Heart left ventricle (tissue), 16 donors: ENCODE results near the gene COX8A. TPM values are rescaled to one million over a fixed set of nuclear protein-coding genes. Genes with fewer than 3 reads are reported as not detected.
A peak's percentile ranks its signal among the peaks of the same experiment; 100 is the strongest.
"Not testable (repeated sequence)": the region's sequence is repeated elsewhere in the genome, so short reads cannot be mapped to it uniquely, and the experiment has no call there.

Experiments
- ATAC-seq, 4 donors: fragments of 200-7000 bp; cut with Tn5 transposase; one replicate each; pipeline ENCODE4 v1.9.1; 2020 to 2022; ENCODE audit warnings: moderate library complexity in 4 of 4, mild to moderate bottlenecking in 3 of 4, moderate number of reproducible peaks in 1 of 4
- DNase-seq, 5 donors: peaks; one replicate each; pipeline ENCODE4 v3.0.0-alpha.2; 2020
- H3K27ac ChIP-seq, 12 donors: fragments of 200-600 bp; sonication (generic) in 4 of 12; one replicate each; pipeline versions ENCODE4 v1.5.0 to v1.8.0; 2016 to 2022; ENCODE audit warnings: mild to moderate bottlenecking in 2 of 12
- H3K27me3 ChIP-seq, 9 donors: fragments of 200-600 bp; sonication (generic) in 2 of 9; one replicate each; pipeline versions ENCODE4 v1.5.1 to v1.8.0; 2016 to 2022; ENCODE audit warnings: mild to moderate bottlenecking in 3 of 9
- H3K36me3 ChIP-seq, 9 donors: fragments of 200-600 bp; sonication (generic) in 2 of 9; one replicate each; pipeline versions ENCODE4 v1.5.0 to v1.8.0; 2018 to 2022; ENCODE audit warnings: mild to moderate bottlenecking in 2 of 9
- H3K4me1 ChIP-seq, 12 donors: fragments of 200-600 bp; sonication (generic) in 4 of 12; one replicate each; pipeline versions ENCODE4 v1.5.0 to v1.8.0; 2016 to 2022; ENCODE audit warnings: mild to moderate bottlenecking in 3 of 12
- H3K4me3 ChIP-seq, 12 donors: fragments of 200-600 bp; sonication (generic) in 4 of 12; one replicate each; pipeline versions ENCODE4 v1.5.0 to v1.8.0; 2017 to 2022; ENCODE audit warnings: mild to moderate bottlenecking in 9 of 12, moderate library complexity in 4 of 12
- H3K9me3 ChIP-seq, 12 donors: fragments of 200-600 bp; sonication (generic) in 4 of 12; one replicate each; pipeline versions ENCODE4 v1.5.0 to v1.8.0; 2016 to 2022; ENCODE audit warnings: mild to moderate bottlenecking in 1 of 12
- POLR2A ChIP-seq, 2 donors: fragments of 450-650 bp; IDR thresholded peaks; one replicate each; pipeline ENCODE4 v1.6.1; 2017; ENCODE audit warnings: antibody characterized with exemption in 2 of 2, mild to moderate bottlenecking in 2 of 2, moderate library complexity in 2 of 2
- WGBS, 4 donors: extraction: QIAGEN DNeasy Blood & Tissue Kit in 2 of 4; methylation state at CpG; one replicate each; pipeline versions ENCODE4 v1.1.5 to v1.1.7; 2013 to 2018; 5-methylcytosine and 5-hydroxymethylcytosine counted together
- intact Hi-C, 10 donors: fragments of 100-400 bp; cut with DNase I; formaldehyde crosslinking; loops; one replicate each; pipeline versions ENCODE4 v1.11.1 to v1.14.2; 2022
- polyA plus RNA-seq, 2 donors: library from polyadenylated mRNA; stranded (reverse); fragments of 200-250 nt; gene quantifications; one replicate each; pipeline ENCODE4 v1.2.3, GENCODE V29; 2013
- total RNA-seq, 9 donors: library from RNA; depleted of rRNA in 2 of 9; stranded (reverse); fragments of >200 nt in 2 of 9; fragmentation: NEBNext Ultra II Directional in 3 of 9; extraction: Animal tissue kit (Norgen Biotek cat#: 25700) in 3 of 9; gene quantifications; one replicate each; pipeline versions ENCODE4 v1.1.0 to v1.2.4, GENCODE V29; 2016 to 2023
- TF ChIP-seq, protein P1 (sequence below), 12 donors: fragments of 200-600 bp; sonication (generic) in 4 of 12; IDR thresholded peaks; one replicate each; pipeline versions ENCODE4 v1.5.0 to v1.8.0; 2018 to 2022; ENCODE audit warnings: antibody characterized with exemption in 12 of 12, mild to moderate bottlenecking in 5 of 12
- donor health status: ischemic (EF 13 %, LVEDD 7.1; RV severe dilation, severe dysfunction).
- donor health status: healthy with polysubstance abuse.
- donor health status: DM: no; HTN: yes; CAD: no.
- donor health status: DM: no; HTN: no; CAD: no.
- donor health status: ischemic (EF 25% LVEDD 6.9; RV normal size, moderate dysfunction).
- donor health status: ischemic (EF 25% LVEDD 5.7; RV mildly dilated, moderate dysfunction).
- donor health status: healthy.
- donor health status: DM: yes; HTN: yes; CAD: no.
- donor health status: ischemic (EF 35%, LVEDD 5.7; RV mildly dilated, moderate dysfunction).
- donor health status: nonischemic (EF 11% LVEDD 7.7; RV severe dilation, severe dysfunction).
- donor health status: DM: yes; HTN: yes; CAD: no.
- donor health status: PGD.
- donor health status: ischemic (EF 29% LVEDD 5.4; RV normal size, mild dysfunction).
- donor health status: nonischemic (EF 23%, LVEDD 6.1; RV moderate dilation, normal function).

COX8A gene
- total and polyA plus RNA-seq, 11 donors: 673 to 2,448 (median 1,029) TPM

DNA sequence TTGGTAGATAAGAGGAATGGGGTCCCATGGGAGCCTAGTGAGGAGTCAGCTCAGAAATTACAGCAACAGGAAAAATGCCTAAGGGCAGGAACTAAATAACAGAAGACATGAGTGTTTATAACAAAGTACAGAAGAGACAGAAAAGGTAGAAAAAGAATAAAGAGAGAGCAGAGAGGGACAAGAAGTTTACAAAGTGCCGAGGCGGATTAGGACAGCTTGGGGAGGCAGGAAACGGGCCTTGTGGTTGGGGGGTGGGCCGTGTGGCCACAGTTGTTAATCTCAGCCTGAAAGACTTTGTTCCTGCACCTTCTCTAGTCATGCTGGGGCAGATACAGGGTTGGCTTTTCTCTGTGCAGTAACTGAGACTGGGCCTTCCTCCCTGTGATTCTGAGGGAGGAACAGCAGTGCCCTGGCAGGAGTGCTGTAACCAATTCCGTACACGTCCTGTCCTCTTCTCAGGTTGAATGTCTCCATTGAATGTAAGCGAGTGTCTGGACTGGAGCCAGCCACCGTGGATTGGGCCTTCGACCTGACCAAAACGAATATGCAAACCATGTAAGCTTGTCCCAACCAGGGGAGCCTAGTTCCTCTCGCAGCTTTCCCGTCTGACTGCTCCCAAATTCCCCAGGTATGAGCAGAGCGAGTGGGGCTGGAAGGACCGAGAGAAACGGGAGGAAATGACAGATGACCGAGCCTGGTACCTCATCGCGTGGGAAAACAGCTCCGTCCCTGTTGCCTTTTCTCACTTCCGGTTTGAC lies 22.5 kb upstream of the COX8A start:
- Histone ChIP-seq H3K36me3 (peaks cover 0 to 75% (median 63%) of the 10 kb centered on the region in 9 donors), H3K27me3 (no peaks in the 10 kb centered on the region), H3K4me1 (no peaks in the 10 kb centered on the region), H3K9me3 (no peaks in the 10 kb centered on the region), H3K4me3 (no peak overlapping the region), H3K27ac (peak overlapping the region in 1 of 12 donors; percentile 52)
- DNase-seq (no peak), ATAC-seq (peak in 1 of 4 donors; percentile 17)
- WGBS, 4 donors: 79 to 87% (median 85%) methylated on average over 20 of the region's 20 CpGs
- intact Hi-C loops: no loop called here
- TF ChIP-seq, protein P1, sequence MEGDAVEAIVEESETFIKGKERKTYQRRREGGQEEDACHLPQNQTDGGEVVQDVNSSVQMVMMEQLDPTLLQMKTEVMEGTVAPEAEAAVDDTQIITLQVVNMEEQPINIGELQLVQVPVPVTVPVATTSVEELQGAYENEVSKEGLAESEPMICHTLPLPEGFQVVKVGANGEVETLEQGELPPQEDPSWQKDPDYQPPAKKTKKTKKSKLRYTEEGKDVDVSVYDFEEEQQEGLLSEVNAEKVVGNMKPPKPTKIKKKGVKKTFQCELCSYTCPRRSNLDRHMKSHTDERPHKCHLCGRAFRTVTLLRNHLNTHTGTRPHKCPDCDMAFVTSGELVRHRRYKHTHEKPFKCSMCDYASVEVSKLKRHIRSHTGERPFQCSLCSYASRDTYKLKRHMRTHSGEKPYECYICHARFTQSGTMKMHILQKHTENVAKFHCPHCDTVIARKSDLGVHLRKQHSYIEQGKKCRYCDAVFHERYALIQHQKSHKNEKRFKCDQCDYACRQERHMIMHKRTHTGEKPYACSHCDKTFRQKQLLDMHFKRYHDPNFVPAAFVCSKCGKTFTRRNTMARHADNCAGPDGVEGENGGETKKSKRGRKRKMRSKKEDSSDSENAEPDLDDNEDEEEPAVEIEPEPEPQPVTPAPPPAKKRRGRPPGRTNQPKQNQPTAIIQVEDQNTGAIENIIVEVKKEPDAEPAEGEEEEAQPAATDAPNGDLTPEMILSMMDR (IDR thresholded peaks at IDR 0.05): no peak
- no peak for TF ChIP-seq POLR2A (IDR thresholded peaks at IDR 0.05)

DNA sequence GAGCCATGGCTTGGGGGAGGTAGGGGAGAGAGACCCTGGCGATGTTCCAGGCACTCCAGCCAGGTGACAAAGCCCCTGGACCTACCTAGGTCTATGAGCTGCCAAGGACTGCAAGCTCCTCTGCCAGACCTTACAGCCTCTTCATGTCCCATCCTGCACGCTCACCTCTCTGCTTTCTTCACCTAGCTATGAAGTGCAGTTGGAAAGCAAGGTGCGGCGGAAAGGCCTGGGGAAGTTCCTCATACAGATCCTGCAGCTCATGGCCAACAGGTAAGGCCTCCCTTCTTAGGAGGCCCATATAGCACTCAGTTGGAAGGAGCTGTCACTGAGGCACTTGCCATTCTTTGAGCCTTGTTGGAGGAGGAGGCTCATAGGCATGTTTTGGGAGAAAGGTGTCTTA lies 21.9 kb upstream of the COX8A start:
- TF ChIP-seq, protein P1 (IDR thresholded peaks at IDR 0.05): no peak
- TF ChIP-seq POLR2A (IDR thresholded peaks at IDR 0.05): no peak
- Histone ChIP-seq H3K27me3 (no peaks in the 10 kb centered on the region), H3K4me1 (peaks cover 0 to 2% (median 0%) of the 10 kb centered on the region in 12 donors), H3K9me3 (no peaks in the 10 kb centered on the region), H3K36me3 (peaks cover 0 to 71% (median 62%) of the 10 kb centered on the region in 9 donors), H3K4me3 (no peak overlapping the region), H3K27ac (peak overlapping the region in 1 of 12 donors; percentile 52)
- WGBS, 4 donors: 90 to 99% (median 98%) methylated on average over 4 of the region's 4 CpGs
- DNase-seq: no peak
- intact Hi-C loops: no loop called here
- peak in 1 of 4 donors; percentile 10 for ATAC-seq

DNA sequence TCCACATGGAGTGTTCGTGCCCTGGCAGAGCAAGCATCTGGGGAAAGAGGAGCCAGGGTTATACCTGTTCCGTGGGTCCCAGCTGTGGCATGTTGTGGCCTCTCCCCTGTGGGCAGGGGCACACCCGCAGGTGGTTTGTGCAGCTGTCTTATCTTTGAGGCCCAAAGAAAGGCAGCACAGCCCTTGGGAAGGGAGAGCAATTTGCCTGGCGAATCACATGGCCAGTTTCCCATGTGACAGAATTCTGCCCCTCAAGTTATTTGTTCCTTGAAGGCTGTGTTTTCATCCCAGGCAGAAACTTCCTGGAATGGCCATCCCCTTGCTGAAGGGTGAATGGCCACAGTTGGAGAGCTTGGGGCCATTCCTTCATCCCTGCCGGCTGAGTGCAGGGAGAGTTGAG lies 16.4 kb upstream of the COX8A start:
- no peak for ATAC-seq
- WGBS, 4 donors: 77 to 88% (median 86%) methylated on average over 5 of the region's 5 CpGs
- H3K27me3 ChIP-seq: no peaks in the 10 kb centered on the region
- H3K4me1 ChIP-seq: peaks cover 0 to 4% (median 0%) of the 10 kb centered on the region in 12 donors
- intact Hi-C loops: no loop called here
- DNase-seq: no peak
- TF ChIP-seq, protein P1 (IDR thresholded peaks at IDR 0.05): no peak
- no peak for TF ChIP-seq POLR2A (IDR thresholded peaks at IDR 0.05)
- peaks cover 0 to 37% (median 33%) of the 10 kb centered on the region in 9 donors for H3K36me3 ChIP-seq
- H3K27ac ChIP-seq: no peak overlapping the region
- H3K9me3 ChIP-seq: no peaks in the 10 kb centered on the region
- H3K4me3 ChIP-seq: no peak overlapping the region

DNA sequence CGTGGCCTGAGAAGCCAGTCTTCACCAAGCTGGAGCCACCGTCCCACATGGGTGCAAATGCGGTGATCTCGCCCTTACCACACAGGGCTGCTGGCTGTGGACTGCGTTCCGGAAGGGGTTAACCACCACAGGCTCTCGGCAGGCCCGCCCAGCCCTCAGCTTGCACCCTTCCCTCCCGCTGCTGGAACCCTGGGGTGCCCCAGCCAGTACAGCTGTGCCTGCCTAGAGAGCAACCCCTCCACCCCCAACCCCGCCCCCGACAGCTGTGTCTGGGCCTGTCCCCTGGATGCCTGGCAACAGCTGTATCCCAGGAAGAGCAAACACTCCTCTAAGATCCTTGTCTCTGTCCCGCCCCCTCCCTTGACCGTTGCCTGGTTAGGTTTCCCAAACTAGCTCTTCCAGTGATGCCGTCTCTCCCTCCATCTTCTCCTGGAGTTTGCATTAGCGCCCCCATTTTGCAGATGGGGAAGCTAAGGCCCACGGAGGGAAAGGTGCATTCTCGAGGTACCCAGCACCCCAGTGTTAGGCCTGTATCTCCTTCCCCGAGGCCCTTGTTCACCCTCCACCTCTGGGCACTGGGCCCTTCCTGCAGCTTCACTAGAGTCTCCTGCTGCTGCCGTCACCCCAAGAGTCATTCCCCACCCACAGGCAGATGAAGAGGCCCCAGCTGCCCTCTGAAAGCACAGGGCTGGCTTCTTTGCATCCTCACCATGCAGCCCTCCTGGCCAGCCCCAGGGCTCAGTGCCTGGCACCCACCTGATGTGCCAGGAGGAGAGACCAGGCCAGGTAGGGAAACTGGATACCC lies 12.6 kb upstream of the COX8A start:
- Histone ChIP-seq H3K27me3 (no peaks in the 10 kb centered on the region), H3K4me1 (peaks cover 0 to 4% (median 0%) of the 10 kb centered on the region in 12 donors), H3K4me3 (no peak overlapping the region), H3K27ac (no peak overlapping the region), H3K36me3 (peaks cover 0 to 7% (median 0%) of the 10 kb centered on the region in 9 donors), H3K9me3 (no peaks in the 10 kb centered on the region)
- 45 to 57% (median 55%) methylated on average over 18 to 19 of the region's 19 CpGs for WGBS, 4 donors
- intact Hi-C loops: no loop called here
- TF ChIP-seq, protein P1 (IDR thresholded peaks at IDR 0.05): no peak
- TF ChIP-seq POLR2A (IDR thresholded peaks at IDR 0.05): no peak
- no peak for DNase-seq
- peak in 3 of 4 donors; percentile 34 to 55 (median 51) for ATAC-seq

DNA sequence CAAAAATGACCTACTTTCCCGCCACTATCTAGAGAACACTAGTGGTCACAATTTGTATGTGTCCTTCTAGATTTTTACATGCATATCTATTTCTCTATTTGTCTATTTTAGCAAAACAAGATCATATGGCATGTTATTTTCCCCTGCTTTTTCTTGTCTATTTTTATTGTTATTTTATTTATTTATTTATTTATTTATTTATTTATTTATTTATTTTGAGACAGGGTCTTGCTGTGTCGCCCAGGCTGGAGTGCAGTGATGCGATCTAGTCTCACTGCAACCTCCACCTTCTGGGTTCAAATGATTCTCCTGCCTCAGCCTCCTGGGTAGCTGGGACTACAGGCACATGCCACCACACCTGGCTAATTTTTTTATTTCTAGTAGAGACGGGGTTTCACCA lies 10.5 kb upstream of the COX8A start:
- H3K27me3 ChIP-seq, H3K9me3 ChIP-seq, H3K36me3 ChIP-seq, ATAC-seq, H3K27ac ChIP-seq, intact Hi-C loops, H3K4me3 ChIP-seq, H3K4me1 ChIP-seq, DNase-seq: not testable (repeated sequence)
- WGBS, 4 donors: 95 to 96% (median 96%) methylated on average over 4 of the region's 4 CpGs
